ENCODE results near the gene RNF212.

The RNF212 gene

DNA sequence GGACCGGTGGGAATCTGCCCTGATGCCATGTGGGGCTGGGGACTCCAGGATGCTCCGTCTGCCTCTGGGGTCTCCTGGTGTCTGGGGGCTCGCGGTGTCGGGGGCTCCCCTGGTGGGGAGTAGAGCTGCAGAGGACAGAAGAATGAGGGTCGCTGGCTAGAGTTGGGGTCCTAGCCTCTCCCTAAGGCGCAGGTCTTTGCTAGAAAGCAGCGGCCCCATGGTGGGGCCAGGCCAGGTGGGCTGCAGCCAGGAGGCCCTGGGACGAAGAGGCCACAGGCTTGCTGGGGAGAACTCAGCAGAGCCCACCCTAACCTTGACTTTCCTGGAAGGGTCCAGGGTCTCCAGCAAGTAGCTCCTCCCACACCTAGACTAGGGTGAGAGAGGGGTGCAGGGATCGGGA lies 80.5 kb downstream of the RNF212 start:
- TF ChIP-seq, protein P1, sequence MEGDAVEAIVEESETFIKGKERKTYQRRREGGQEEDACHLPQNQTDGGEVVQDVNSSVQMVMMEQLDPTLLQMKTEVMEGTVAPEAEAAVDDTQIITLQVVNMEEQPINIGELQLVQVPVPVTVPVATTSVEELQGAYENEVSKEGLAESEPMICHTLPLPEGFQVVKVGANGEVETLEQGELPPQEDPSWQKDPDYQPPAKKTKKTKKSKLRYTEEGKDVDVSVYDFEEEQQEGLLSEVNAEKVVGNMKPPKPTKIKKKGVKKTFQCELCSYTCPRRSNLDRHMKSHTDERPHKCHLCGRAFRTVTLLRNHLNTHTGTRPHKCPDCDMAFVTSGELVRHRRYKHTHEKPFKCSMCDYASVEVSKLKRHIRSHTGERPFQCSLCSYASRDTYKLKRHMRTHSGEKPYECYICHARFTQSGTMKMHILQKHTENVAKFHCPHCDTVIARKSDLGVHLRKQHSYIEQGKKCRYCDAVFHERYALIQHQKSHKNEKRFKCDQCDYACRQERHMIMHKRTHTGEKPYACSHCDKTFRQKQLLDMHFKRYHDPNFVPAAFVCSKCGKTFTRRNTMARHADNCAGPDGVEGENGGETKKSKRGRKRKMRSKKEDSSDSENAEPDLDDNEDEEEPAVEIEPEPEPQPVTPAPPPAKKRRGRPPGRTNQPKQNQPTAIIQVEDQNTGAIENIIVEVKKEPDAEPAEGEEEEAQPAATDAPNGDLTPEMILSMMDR (IDR thresholded peaks at IDR 0.05; ENCODE audit: control extremely low read depth, extremely low read depth, low read depth, missing control alignments), result no peak
- no peak for DNase-seq (ENCODE audit: extremely low spot score)
- ChIA-PET CTCF (interaction anchor here (0.8 kb wide), 1 partner anchor 213 kb away, joined by 3 read pairs; no protein-coding TSS in a partner anchor), POLR2A (no interaction called here)

DNA sequence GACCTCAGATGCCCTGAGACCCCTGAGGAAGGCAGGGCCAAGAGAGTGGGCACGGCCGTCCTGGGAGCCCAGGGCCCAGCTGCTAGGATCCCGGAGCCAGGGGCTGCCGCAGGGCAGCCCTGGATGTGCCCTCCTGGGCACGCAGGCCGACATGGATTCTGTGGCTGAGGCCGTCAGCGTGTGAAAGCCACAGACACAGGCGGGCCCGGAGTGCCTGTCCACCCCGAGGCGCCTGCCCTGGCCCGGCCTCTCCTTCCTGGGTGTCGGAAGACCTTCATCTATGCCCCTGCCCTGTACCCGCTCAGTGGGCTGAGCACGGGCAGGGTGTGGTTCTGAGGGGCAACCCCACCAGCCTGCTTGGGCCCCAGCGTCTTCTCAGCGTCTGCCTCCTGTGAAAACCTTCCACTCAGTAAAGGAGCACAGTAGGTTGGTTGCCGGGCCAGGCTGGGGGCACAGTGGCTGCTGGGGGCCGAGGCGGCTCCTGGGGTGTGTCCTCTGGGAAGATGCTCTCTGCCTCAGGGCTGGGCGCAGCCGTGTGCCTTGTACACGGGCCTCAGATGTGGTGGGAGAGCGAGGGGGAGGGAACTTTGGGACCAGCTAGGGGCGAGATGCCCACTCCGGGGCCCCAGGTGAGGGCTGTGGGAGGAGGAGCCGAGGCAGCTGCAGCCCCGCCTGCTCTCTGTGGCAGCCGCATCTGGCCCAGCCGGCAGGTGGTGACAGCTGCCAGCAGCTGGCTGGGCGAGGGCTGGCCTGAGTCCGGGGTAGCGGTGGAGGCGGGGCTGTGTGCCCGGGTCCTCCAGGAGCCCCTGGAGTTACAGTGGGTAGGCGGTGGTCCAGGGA lies 81.2 kb downstream of the RNF212 start:
- TF ChIP-seq, protein P1 (IDR thresholded peaks at IDR 0.05; ENCODE audit: control extremely low read depth, extremely low read depth, low read depth, missing control alignments), result no peak
- no peak for DNase-seq (ENCODE audit: extremely low spot score)
- CTCF ChIA-PET, result no interaction called here
- POLR2A ChIA-PET, result no interaction called here

DNA sequence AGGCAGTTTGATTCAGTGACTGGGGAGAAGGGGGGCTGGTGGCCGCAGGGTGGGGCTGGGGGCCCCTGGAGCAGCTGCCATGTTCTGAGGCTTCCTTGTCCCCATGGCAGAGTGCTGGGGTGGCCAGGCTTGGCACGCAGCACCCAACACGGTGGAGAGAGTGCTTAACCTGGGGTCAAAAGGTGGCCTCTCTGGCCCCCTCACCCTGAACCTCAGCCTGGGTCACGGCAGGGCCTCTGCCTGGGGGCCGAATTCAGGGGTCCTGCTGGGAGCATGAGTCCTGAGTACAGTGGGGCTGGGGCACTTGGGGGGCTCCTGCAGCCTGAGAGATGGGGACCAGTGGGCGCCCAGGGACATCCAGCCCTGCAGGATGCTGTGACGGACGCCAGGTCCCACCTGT lies 82.0 kb downstream of the RNF212 start:
- no peak for DNase-seq (ENCODE audit: extremely low spot score)
- TF ChIP-seq, protein P1 (IDR thresholded peaks at IDR 0.05; ENCODE audit: control extremely low read depth, extremely low read depth, low read depth, missing control alignments), result no peak
- ChIA-PET POLR2A (no interaction called here), CTCF (no interaction called here)

DNA sequence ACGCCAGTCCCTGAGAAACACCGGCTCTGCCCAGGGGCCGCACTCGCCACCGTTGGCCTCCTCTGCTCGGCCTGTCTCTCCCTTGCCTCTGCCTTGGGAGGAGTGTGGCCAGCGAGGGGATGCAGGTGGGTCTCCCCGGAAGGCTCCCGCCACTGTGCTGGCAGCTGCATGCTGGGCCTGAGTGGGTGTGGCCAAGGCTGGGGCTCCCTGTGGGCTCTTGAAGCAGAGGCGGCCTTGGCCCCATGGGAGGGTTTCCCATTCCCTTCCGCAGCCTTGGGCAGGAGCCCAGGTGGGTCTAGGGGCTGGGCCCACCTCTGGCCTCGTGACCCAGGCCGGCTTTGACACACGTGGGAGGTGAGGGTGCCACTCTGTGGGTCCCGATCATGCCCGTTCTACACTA lies 82.8 kb downstream of the RNF212 start:
- ChIA-PET CTCF (no interaction called here), POLR2A (no interaction called here)
- TF ChIP-seq, protein P1 (IDR thresholded peaks at IDR 0.05; ENCODE audit: control extremely low read depth, extremely low read depth, low read depth, missing control alignments), result no peak
- no peak for DNase-seq (ENCODE audit: extremely low spot score)

DNA sequence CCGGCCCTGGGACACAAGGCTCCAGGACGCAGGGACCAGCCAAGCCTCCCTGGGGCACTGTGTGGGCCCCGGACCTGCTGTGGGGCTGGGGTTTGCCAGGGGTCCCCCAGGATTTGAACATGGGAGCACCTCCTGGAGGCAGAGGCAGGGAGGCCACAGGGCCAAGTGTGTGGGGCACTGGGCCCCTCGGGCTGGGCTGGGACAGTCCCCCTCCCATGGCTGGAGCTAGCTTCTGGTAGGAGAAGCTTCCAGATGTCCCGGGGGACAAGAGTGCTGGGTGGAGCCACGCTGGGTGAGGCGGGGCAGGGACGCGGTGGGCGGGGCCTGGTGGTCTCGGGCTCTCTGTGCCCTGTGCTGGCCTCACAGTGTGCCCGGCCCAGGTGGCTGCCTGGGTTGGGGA lies 83.3 kb downstream of the RNF212 start:
- TF ChIP-seq, protein P1 (IDR thresholded peaks at IDR 0.05; ENCODE audit: control extremely low read depth, extremely low read depth, low read depth, missing control alignments), result no peak
- POLR2A ChIA-PET, result no interaction called here
- no peak for DNase-seq (ENCODE audit: extremely low spot score)
- CTCF ChIA-PET, result no interaction called here

DNA sequence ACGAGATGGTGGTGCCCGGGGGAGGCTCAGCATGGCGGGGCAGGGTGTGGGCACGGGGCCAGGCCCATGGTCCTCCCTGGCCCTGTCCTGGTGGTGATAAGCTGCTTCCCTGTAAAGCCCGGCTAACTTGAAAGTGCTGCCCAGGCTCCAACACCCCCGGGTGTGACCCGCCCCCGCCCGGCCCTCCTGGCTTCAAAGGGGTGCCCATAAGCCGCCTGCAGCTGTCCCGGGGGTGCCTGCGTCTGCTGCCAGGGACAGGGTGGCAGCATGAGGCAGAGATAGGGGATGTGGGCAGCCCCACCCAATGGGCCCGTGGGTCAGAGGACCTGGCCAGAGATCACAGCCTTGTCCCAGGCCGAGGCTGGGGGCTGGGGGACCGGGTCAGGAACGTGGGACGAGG lies 83.8 kb downstream of the RNF212 start:
- TF ChIP-seq, protein P1 (IDR thresholded peaks at IDR 0.05; ENCODE audit: control extremely low read depth, extremely low read depth, low read depth, missing control alignments), result no peak
- CTCF ChIA-PET, result no interaction called here
- no peak for DNase-seq (ENCODE audit: extremely low spot score)
- POLR2A ChIA-PET, result no interaction called here

Data from GM10248 (cell line).